ENCODE results near the gene ATP9B.
"Not testable (repeated sequence)": the region's sequence is repeated elsewhere in the genome, so short reads cannot be mapped to it uniquely, and the experiment has no call there.

Gene ATP9B

GRCh38 chr18:79361766-79362522 lies 292.8 kb downstream of the ATP9B start:
- no peak for DNase-seq (ENCODE audit: low read depth in 2 of 2)

DNA sequence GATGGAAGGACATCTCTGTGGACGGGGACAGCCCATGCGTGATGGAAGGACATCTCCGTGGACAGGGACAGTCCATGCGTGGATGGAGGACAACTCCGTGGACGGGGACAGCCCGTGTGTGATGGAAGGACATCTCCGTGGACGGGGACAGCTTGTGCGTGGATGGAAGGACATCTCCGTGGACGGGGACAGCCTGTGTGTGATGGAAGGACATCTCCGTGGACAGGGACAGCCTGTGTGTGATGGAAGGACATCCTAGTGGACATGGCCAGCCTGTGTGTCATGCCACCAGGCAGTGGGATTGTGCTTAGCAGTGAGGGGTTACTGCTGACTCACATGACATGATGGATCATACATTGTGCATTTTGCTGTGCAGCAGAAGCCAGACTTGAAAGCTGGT lies 296.5 kb downstream of the ATP9B start:
- no peak for DNase-seq (ENCODE audit: low read depth in 2 of 2)

DNA sequence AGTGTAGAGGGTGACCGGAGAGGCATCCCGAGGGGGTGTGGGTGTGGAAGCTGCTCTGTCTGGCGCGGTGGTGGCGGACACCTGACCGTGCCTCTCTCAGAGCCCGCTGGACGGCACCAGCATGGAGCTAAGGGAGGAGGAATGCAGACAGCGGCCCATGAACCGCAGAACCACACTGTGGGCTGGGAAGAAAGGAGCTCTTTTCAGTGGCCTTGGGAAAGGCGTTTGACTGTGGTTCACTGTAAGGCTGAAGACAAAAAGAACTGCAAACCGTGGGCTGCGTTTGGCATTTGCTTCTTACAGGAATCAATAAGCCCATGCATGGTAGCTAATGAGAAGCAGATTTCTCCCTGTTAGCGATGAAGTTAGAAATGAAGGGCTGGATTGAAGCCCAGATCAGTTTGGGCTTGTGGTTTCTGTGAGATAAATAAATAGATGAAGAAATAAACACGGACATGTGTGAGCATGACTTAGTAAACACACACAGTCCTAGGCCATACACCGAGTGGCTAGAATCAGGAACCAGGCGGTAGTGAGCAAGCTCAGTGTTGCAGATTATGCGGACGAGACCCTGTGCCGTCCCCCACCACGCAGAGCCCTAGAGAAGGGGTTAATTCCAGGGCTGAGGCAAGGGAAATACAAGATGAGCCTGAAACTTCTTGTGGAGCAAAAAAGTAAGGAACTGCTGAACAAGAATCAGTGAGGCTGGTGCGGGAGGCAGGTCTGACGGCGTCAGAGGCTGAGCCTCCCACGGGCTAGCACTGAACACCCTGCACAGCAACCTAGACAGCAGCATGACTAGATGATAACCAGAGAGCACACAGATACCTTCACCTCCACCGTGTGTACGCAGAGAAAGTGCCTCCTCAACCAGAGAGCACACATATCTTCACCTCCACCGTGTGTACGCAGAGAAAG lies 297.2 kb downstream of the ATP9B start:
- DNase-seq (ENCODE audit: low read depth in 2 of 2): no peak

DNA sequence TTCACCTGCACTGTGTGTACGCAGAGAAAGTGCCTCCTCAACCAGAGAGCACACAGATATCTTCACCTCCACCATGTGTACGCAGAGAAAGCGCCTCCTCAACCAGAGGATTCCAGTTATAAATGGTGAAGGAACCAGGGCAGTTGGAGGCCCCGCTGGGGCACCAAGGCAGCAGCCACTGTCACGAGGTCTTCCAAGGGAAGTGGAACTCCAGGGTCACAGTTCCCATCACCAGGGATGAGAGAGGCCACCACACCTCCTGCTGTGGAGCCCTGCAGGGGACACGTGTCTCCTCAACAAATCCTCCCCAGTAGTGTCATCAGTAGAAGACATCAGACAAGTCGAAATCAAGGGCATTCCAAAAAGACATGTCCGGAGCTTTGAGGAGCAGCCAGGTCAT lies 298.3 kb downstream of the ATP9B start:
- DNase-seq (ENCODE audit: low read depth in 2 of 2): no peak

DNA sequence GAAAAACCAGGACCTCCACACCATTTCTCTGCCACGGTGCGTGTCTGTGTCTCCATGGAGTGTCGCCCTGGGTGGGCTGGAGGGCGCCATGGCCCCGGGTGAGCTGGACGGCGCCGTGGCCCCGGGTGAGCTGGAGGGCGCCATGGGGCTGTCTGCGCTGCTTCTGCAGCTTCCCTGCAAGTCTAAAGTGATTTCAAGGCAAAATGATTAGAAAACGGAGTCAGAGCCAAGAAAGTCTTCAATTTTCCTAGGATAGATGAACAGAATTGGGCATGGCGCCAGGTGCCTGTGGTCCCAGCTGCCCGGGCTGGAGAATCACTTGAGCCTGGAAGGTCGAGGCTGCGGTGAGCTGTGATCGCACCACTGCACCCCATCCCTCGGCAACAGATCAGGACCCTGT lies 298.8 kb downstream of the ATP9B start:
- no peak for DNase-seq (ENCODE audit: low read depth in 2 of 2)

DNA sequence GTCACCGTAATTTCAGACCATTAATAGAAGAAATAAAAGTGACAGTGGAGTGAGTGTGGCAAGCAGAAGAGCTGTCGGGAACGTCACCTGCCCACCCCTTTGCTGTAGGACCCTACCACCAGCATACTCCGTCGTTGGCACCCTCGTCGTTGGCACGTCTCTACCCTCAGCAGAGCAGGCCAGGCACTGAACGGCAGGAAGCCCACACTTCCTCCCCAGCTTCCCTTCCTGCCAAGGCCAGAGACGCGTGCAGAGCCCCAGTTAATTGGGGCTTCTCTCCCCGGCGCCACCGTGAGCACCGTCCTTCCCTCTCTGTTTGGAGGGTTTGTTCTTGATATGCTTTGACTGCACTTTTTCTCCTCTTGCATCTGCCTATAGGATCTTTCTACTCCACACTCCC lies 299.5 kb downstream of the ATP9B start:
- DNase-seq (ENCODE audit: low read depth in 2 of 2): no peak

DNA sequence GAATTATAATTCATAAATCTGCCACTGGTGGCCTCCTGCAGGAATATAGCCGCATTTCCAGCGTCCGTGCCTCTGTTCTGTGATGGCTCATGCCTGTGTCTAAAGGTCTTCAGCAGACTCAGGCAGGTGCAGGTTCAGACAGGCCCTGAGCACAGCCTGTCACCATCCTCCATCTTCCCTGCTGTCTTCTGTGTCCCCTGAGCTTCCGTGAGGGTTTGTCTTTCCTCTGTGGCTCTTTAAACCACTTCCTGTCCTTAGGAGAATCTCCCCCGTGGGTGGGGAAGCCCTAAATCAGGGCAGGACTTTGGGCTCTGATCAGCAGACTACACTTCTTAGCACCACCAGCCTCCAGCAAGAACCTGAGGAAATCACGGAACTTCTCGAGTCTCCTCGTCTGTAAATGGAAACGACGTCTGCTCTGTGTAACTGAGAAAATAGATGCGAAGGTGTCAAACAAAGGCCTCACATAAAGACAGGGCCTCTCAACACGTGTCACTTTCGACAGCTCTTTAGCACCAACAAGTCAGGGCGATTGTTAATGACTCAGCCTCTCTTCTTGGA lies 302.4 kb downstream of the ATP9B start:
- DNase-seq (ENCODE audit: low read depth in 2 of 2): no peak

DNA sequence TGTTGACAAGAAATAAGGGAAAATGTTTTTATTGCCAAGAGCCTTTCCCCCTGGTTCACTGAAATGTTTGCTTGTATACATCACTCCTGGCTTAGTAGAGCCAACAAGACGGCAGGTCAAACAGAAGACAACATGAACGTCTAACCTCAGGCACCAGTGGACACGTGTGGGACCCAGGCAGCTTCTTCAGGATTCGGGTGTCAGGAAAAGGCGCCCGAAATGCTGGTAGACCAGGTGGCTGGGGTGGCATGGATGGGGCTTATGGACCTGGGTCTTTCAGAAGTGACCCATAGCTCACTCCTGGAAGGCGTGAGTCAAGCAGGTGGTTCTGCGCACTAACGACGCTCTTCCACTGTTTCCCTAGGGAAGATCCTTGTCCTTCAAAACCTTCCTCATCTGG lies 303.3 kb downstream of the ATP9B start:
- no peak for DNase-seq (ENCODE audit: low read depth in 2 of 2)

DNA sequence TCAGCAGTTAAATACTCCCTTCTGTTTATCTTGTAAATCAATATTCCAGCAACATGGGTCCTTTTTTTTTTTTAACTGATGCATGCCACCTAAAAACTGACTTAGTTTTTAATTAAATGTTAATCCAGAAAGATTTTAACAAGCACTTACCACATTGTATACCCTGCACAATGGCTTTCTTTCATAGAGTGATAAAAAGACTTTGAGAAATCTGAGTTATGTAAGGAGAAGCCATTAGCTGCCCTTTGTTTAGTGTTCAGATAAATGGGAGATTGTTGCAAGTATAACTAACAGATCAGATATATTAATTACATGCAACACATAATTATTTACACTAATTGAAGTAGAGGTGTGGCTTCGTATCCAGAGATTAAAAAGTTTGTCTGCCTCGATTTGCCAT lies 303.8 kb downstream of the ATP9B start:
- no peak for DNase-seq (ENCODE audit: low read depth in 2 of 2)

- no peak for DNase-seq (ENCODE audit: low read depth in 2 of 2)
Measured at GRCh38 chr18:79373736-79374135, 304.5 kb downstream of the ATP9B start.

DNA sequence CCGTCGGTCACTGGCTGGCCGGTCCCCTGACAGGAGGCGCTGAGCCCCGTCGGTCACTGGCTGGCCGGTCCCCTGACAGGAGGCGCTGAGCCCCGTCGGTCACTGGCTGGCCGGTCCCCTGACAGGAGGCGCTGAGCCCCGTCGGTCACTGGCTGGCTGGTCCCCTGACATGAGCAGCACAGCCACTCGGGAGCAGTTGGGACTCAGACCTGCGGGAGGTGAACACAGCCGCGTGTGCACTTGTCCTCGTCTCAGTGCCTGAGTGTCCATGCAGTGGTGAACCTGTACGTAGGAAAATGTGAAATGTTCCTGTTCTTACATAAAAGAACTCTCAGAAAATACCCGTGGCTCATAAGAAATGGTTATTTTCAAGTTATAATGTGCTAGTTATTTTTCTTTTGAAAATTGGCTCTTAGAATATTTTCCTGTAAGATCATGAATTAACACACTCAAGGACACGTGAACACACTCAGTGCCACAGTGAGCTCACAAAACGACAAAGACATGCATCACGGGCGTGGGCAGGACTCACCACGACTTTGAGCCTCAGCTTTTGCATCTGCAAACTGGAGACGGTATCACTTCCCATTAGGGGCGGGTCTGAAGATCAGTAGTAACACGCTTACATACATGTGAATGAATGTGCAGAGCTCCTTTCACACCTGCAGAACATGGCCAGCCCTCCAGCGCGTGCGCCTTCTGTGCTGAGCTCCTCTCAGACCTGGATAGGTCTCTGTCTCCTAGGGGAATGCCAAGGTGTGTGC lies 305.4 kb downstream of the ATP9B start:
- DNase-seq (ENCODE audit: low read depth in 2 of 2): no peak

GRCh38 chr18:79375441-79376154 lies 306.4 kb downstream of the ATP9B start:
- DNase-seq (ENCODE audit: low read depth in 2 of 2): no peak

GRCh38 chr18:79376661-79377060 lies 307.5 kb downstream of the ATP9B start:
- DNase-seq (ENCODE audit: low read depth in 2 of 2): not testable (repeated sequence)

GRCh38 chr18:79377187-79377891 lies 308.1 kb downstream of the ATP9B start:
- no peak for DNase-seq (ENCODE audit: low read depth in 2 of 2)

DNA sequence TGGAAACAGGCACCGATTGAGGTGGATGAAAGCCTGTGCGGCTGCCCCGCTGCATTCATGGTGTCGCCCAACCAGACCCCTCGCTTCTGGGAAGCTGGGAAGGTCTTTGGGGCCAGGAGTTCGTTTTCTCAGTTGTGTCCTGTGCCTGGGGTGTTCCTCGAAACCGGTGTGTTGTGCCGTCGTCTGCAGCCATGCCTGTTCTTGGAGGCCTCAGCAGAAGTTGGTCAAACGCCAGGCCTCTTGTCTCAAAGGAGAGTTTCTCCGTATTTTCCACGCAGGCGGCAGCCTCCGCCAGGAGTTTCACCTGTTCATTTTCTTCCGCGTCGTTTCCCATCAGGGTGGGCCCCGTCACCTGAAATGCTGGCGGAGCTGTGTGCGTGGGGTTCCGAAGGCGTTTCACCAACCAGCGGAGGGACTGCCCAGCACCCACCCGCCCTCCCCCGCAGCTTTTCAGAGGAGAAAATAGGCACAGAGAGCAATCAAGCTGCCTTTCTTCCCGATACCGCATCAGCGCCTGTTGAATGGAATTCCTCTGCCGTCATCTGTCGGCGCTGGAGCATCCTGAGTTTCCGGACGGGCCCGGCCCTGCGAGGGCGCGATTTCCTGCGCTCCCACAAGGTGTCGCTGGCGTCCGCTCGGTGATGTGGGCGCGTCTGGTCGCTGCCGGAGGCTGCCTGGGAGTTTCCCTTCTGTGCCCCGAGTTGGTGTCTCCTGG lies 309.5 kb downstream of the ATP9B start:
- peak; percentile 65 to 77 for DNase-seq (ENCODE audit: low read depth in 2 of 2)

DNA sequence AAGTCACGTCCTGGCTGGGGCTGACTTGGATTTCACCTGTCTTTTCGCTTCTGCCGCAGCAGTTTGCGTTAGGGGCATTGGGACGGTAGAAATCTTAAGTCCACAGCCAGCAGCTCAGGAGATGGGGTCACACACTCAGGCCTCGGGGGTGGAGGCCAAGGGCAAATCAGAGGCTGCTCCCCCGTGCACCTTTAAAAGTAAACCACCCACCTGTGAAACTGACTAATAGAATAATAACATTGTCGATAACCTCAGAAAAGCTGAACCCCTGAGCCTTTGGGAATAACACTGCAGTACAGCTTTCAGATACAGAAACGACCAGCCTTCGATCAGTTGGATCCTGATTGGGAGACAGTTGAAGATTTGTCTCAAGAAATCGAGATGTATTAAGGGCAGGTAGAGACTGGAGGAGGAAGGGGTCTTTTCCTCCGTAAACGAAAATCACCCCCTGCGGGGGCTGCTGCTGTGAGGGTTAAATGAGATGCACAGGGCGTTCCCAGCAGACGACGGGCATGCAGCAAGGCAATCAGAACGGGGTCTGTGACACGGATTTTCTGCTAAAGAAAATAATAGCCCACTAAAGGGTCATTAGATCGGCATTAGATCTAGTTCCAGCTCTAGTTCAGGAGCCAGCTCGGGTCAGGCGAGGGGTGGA lies 310.2 kb downstream of the ATP9B start:
- DNase-seq (ENCODE audit: low read depth in 2 of 2): no peak

- DNase-seq (ENCODE audit: low read depth in 2 of 2): no peak
Measured at GRCh38 chr18:79379931-79380815, 311.0 kb downstream of the ATP9B start.

All from stimulated activated CD8-positive, alpha-beta memory T cell treated with anti-CD3 and anti-CD28 coated beads, Interleukin-2, amount 100 ng/mL, for 48 hours (primary cell).